ENCODE measurements around the gene GAB1.

GAB1 gene

DNA sequence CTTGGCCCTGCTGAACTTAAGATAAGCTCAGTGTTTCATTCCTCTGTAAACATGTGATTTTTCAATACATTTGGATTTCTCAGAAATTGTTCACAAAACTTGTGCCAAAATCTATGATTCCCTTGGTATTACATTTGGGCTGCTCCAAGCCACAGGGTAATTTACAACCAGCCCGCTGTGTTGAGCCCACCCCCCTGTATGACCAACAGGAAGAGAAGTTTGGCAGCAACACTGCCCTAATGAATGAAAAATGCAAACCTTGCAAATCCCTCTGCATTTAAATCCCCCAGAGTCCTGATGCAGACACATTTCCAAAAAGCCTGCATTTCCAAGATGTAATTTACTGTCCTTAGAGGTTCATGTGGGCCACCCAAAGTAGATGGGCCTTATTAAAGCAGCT, 34.1 kb upstream of the GAB1 start:
- H3K4me3 ChIP-seq (ENCODE audit: low read depth, low read length): no peak overlapping the region
- H3K9me3 ChIP-seq (ENCODE audit: control insufficient read depth, insufficient read depth, low read depth, low read length): no peaks in the 10 kb centered on the region
- CTCF ChIA-PET: interaction anchor here (0.6 kb wide), 1 partner anchor 722 kb away, joined by 4 read pairs; no protein-coding TSS in a partner anchor
- TF ChIP-seq, protein P1, sequence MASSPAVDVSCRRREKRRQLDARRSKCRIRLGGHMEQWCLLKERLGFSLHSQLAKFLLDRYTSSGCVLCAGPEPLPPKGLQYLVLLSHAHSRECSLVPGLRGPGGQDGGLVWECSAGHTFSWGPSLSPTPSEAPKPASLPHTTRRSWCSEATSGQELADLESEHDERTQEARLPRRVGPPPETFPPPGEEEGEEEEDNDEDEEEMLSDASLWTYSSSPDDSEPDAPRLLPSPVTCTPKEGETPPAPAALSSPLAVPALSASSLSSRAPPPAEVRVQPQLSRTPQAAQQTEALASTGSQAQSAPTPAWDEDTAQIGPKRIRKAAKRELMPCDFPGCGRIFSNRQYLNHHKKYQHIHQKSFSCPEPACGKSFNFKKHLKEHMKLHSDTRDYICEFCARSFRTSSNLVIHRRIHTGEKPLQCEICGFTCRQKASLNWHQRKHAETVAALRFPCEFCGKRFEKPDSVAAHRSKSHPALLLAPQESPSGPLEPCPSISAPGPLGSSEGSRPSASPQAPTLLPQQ (tag by site-specific recombination; IDR thresholded peaks at IDR 0.05): no peak
- TF ChIP-seq ZNF560 (tag by site-specific recombination; IDR thresholded peaks at IDR 0.05; ENCODE audit: borderline replicate concordance): no peak
- no peaks in the 10 kb centered on the region for H3K4me1 ChIP-seq (ENCODE audit: control insufficient read depth, insufficient read depth, low read length)
- H3K27ac ChIP-seq (ENCODE audit: extremely low read depth, low read depth, low read length): no peak overlapping the region
- POLR2A ChIA-PET: no interaction called here
- H3K36me3 ChIP-seq (ENCODE audit: control insufficient read depth in 2 of 2, insufficient read depth in 1 of 2, low read length in 2 of 2): no peaks in the 10 kb centered on the region

DNA sequence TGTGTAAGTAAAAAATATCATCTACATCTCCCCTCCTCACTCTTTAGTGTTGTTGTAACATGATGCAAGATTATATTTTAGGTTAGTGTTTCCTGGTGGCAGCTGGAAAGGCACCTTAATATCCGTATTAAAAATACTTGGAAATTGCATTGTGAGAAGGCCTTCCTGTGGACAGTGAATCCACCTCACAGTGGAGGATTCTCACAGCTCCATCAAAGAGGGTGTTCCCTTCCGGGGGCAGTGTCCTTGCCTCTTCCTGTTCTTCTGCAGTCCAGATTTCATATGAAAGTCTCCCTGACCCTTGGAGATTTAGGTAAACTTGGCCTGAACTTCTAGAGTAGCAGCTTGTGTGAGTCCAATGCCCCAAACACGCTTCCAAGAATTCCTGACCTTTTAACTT, 29.9 kb upstream of the GAB1 start:
- H3K9me3 ChIP-seq (ENCODE audit: control insufficient read depth, insufficient read depth, low read depth, low read length): no peaks in the 10 kb centered on the region
- POLR2A ChIA-PET: no interaction called here
- H3K27ac ChIP-seq (ENCODE audit: extremely low read depth, low read depth, low read length): no peak overlapping the region
- TF ChIP-seq ZNF274 (IDR thresholded peaks at IDR 0.05; ENCODE audit: low read length): no peak
- no peak for TF ChIP-seq ZNF274 (tag by site-specific recombination; IDR thresholded peaks at IDR 0.05; ENCODE audit: borderline replicate concordance)
- CTCF ChIA-PET: no interaction called here
- H3K36me3 ChIP-seq (ENCODE audit: control insufficient read depth in 2 of 2, insufficient read depth in 1 of 2, low read length in 2 of 2): no peaks in the 10 kb centered on the region
- no peaks in the 10 kb centered on the region for H3K4me1 ChIP-seq (ENCODE audit: control insufficient read depth, insufficient read depth, low read length)
- H3K4me3 ChIP-seq (ENCODE audit: low read depth, low read length): no peak overlapping the region

DNA sequence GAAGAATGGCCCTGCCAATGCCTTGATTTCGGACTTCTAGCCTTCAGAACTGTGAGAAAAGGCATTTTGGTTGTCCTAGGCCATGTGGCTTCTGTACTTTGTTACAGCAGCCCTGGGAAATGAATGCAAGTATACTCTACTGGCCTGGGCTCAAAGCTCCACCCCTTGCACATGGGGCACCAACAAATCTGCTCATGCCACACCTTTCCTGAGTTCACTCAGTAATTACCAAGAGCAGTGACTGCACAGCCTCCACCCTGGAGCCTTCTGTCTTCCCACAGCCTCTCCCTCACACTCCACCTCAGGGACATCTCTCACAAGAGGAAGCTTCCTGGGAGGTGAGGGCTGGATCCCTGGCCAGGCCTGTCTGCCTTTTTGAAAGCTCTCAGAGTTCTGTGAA, 29.1 kb upstream of the GAB1 start:
- TF ChIP-seq, protein P2, sequence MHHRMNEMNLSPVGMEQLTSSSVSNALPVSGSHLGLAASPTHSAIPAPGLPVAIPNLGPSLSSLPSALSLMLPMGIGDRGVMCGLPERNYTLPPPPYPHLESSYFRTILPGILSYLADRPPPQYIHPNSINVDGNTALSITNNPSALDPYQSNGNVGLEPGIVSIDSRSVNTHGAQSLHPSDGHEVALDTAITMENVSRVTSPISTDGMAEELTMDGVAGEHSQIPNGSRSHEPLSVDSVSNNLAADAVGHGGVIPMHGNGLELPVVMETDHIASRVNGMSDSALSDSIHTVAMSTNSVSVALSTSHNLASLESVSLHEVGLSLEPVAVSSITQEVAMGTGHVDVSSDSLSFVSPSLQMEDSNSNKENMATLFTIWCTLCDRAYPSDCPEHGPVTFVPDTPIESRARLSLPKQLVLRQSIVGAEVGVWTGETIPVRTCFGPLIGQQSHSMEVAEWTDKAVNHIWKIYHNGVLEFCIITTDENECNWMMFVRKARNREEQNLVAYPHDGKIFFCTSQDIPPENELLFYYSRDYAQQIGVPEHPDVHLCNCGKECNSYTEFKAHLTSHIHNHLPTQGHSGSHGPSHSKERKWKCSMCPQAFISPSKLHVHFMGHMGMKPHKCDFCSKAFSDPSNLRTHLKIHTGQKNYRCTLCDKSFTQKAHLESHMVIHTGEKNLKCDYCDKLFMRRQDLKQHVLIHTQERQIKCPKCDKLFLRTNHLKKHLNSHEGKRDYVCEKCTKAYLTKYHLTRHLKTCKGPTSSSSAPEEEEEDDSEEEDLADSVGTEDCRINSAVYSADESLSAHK (tag by site-specific recombination; IDR thresholded peaks at IDR 0.05): no peak
- TF ChIP-seq ZFP41 (tag by site-specific recombination; IDR thresholded peaks at IDR 0.05; ENCODE audit: borderline replicate concordance): no peak
- TF ChIP-seq, protein P3, sequence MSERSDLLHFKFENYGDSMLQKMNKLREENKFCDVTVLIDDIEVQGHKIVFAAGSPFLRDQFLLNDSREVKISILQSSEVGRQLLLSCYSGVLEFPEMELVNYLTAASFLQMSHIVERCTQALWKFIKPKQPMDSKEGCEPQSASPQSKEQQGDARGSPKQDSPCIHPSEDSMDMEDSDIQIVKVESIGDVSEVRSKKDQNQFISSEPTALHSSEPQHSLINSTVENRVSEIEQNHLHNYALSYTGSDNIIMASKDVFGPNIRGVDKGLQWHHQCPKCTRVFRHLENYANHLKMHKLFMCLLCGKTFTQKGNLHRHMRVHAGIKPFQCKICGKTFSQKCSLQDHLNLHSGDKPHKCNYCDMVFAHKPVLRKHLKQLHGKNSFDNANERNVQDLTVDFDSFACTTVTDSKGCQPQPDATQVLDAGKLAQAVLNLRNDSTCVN (tag by site-specific recombination; optimal IDR thresholded peaks at IDR 0.05): no peak
- no peak for TF ChIP-seq ZFHX2 (tag by site-specific recombination; conservative IDR thresholded peaks at IDR 0.05)
- no peak for TF ChIP-seq ZNF350 (tag by site-specific recombination; IDR thresholded peaks at IDR 0.05)
- no peak for TF ChIP-seq KLF8 (tag by site-specific recombination; IDR thresholded peaks at IDR 0.05)
- TF ChIP-seq, protein P4, sequence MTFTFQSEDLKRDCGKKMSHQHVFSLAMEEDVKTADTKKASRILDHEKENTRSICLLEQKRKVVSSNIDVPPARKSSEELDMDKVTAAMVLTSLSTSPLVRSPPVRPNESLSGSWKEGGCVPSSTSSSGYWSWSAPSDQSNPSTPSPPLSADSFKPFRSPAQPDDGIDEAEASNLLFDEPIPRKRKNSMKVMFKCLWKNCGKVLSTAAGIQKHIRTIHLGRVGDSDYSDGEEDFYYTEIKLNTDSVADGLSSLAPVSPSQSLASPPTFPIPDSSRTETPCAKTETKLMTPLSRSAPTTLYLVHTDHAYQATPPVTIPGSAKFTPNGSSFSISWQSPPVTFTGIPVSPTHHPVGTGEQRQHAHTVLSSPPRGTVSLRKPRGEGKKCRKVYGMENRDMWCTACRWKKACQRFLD (tag by site-specific recombination; IDR thresholded peaks at IDR 0.05): no peak
- no peak for TF ChIP-seq ZSCAN30 (tag by site-specific recombination; IDR thresholded peaks at IDR 0.05)
- TF ChIP-seq, protein P5, sequence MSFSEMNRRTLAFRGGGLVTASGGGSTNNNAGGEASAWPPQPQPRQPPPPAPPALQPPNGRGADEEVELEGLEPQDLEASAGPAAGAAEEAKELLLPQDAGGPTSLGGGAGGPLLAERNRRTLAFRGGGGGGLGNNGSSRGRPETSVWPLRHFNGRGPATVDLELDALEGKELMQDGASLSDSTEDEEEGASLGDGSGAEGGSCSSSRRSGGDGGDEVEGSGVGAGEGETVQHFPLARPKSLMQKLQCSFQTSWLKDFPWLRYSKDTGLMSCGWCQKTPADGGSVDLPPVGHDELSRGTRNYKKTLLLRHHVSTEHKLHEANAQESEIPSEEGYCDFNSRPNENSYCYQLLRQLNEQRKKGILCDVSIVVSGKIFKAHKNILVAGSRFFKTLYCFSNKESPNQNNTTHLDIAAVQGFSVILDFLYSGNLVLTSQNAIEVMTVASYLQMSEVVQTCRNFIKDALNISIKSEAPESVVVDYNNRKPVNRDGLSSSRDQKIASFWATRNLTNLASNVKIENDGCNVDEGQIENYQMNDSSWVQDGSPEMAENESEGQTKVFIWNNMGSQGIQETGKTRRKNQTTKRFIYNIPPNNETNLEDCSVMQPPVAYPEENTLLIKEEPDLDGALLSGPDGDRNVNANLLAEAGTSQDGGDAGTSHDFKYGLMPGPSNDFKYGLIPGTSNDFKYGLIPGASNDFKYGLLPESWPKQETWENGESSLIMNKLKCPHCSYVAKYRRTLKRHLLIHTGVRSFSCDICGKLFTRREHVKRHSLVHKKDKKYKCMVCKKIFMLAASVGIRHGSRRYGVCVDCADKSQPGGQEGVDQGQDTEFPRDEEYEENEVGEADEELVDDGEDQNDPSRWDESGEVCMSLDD (tag by site-specific recombination; IDR thresholded peaks at IDR 0.05): no peak
- Histone ChIP-seq H3K4me3 (ENCODE audit: low read depth, low read length) (no peak overlapping the region), H3K27ac (ENCODE audit: extremely low read depth, low read depth, low read length) (no peak overlapping the region), H3K4me1 (ENCODE audit: control insufficient read depth, insufficient read depth, low read length) (no peaks in the 10 kb centered on the region), H3K9me3 (ENCODE audit: control insufficient read depth, insufficient read depth, low read depth, low read length) (no peaks in the 10 kb centered on the region), H3K36me3 (ENCODE audit: control insufficient read depth in 2 of 2, insufficient read depth in 1 of 2, low read length in 2 of 2) (no peaks in the 10 kb centered on the region)
- CTCF ChIA-PET: no interaction called here
- POLR2A ChIA-PET: no interaction called here
